GM20431 (cell line): ENCODE measurements around the gene CPO.

ENCODE experiments used
- in situ Hi-C: fragments of 300-500 bp; cut with MseI, MboI; formaldehyde crosslinking; loops from one replicate; pipeline ENCODE4 v1.15.0; 2020; ENCODE audit warnings: low sequenced_read_pairs; ENCODE audit not compliant: unreplicated experiment

CPO gene

GRCh38 chr2:206970589-206971360, 31.5 kb downstream of the CPO start:
- in situ Hi-C loops = no loop called here

DNA sequence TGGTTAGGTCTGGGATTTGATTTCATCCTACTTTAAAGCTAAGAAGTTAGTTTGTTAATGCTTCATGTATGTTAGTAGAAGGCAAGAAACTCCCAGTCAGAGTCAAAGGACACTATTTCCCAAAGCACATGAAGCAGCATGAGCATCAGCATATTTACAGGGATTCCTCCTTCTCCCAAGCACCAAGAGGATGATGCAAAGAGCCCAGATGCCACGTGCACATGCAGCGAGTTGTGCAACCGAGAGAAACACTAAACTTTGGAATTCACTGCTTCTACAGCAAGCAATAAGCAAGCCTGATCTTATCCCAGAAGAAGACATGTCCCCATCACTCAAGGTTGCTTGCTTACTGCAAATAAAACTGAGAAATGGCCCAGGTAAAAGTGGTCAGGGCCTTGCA, 32.5 kb downstream of the CPO start:
- in situ Hi-C loops = no loop called here

GRCh38 chr2:206974551-206974950, 35.2 kb downstream of the CPO start:
- in situ Hi-C loops = no loop called here

DNA sequence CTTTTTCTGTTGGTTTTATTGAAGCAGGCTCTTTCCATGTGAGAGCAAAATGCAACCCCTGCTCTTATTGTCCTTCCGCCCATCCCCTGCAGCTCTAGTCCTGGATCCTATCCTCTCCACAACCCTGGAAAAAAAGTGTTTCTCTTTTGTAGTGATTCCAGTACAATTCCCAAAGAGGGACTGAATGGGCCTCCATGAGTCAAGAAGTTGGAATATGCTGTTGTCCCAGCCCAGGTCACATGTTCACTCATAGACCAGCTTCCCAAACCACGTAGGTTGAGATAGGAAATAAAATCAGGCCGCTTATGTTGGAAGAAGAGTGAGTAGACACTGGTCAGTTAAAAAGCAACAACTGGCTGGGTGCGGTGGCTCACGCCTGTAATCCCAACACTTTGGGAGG, 39.4 kb downstream of the CPO start:
- in situ Hi-C loops = no loop called here

- in situ Hi-C loops = no loop called here
Measured at GRCh38 chr2:206979365-206979764, 40.0 kb downstream of the CPO start.

GRCh38 chr2:206979922-206980321, 40.6 kb downstream of the CPO start:
- in situ Hi-C loops = no loop called here

GRCh38 chr2:206980413-206980812, 41.1 kb downstream of the CPO start:
- in situ Hi-C loops = no loop called here

DNA sequence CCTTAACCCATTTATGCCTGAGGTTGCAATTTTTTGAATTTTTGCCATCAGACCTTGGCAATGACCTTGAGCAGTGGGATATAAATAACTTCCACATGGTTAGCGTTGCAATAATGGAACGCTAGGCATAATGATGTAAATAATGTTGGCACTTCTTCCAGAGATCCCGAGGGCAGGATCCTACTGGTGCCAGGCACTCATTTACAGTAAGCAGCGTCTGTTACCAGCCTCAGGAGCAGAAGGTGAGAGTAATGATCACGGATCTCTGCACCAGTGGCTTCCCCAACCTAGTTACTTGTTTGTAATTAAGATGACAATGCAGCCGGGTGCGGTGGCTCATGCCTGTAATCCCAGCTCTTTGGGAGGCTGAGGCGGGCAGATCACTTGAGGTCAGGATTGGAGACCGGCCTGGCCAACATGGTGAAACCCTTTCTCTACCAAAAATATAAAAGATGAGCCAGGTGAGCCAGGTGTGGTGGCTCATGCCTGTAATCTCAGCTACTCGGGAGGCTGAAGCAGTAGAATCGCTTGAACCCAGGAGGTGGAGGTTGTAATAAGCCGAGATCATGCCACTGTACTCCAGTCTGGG, 41.9 kb downstream of the CPO start:
- in situ Hi-C loops = no loop called here

DNA sequence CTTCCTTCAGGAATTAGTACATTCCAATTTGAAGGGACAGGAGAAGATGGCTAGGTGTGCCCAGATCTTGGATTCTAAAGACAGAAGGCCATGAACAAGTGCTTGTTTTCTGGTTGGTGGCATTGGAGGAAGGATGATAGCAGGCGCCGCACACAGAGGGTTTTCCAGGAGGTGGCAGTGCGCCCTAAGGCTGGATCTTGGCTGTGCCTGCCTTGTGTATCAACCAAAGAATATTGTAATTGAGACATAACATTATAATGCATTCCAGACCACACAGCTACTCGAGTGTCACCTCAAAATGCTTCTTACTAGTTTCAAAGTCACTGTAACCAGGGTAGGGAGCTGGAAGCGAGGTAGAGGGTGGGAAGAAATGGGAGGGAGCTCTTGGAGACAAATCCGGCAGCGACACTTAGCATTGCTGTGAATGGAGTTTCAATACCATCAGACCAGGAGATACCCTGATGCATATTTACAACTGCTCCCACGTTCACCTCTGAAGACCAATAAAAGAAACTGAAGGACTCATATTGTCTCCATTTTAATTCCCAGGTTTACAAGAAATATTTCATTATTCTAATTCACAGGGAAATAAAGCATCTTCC, 42.5 kb downstream of the CPO start:
- in situ Hi-C loops = no loop called here

- in situ Hi-C loops = no loop called here
Measured at GRCh38 chr2:206982360-206982955, 43.1 kb downstream of the CPO start.

GRCh38 chr2:206983161-206983859, 44.0 kb downstream of the CPO start:
- in situ Hi-C loops = no loop called here

GRCh38 chr2:206984206-206984605, 44.9 kb downstream of the CPO start:
- in situ Hi-C loops = no loop called here

- in situ Hi-C loops = no loop called here
Measured at GRCh38 chr2:206986943-206987342, 47.6 kb downstream of the CPO start.

- in situ Hi-C loops = no loop called here
Measured at GRCh38 chr2:206987810-206988209, 48.5 kb downstream of the CPO start.

DNA sequence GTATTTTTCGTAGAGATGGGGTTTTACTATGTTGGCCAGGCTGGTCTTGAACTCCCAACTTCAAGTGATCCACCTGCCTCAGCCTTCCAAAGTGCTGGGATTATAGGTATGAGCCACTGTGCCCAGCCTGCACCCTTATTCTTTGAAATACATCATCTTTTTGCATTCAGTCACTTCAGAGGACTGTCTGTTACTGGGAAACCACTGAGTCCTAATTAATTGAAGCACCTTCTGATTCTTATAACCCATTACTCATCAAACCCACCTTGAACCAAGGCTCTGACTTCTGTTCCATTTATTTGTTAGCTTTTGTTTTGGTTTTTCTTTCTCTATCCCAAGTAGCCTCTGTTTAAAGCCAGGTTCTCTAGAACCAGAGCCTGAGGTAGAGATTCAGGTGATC, 49.6 kb downstream of the CPO start:
- in situ Hi-C loops = no loop called here

- in situ Hi-C loops = no loop called here
Measured at GRCh38 chr2:206989311-206989710, 50.0 kb downstream of the CPO start.

- in situ Hi-C loops = no loop called here
Measured at GRCh38 chr2:206990360-206990759, 51.0 kb downstream of the CPO start.

- in situ Hi-C loops = no loop called here
Measured at GRCh38 chr2:206991070-206991469, 51.8 kb downstream of the CPO start.

DNA sequence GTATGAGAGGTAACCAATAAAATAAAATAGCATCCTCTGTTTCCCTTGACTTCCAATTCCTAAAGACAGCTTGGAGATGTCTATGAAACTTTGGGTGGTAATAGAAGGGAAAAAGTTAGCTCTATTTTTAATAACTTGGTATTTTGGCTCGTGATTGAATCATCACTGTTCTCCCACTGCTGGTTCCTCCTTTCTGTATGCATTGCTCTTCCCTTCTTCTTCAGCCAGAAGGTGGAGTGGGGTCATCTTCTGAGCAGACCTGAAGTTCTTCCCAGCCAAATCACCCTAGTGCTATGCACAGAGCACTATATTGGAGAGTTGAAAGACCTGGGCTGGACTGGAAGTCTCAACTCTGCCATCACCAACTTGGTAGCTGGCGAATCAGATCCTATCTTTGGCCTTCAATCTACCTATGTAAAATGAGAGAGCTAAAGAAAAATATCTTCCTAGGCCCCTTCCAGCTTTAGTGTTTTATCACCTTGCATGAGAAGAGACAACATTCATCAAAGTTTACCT, 54.1 kb downstream of the CPO start:
- in situ Hi-C loops = no loop called here

GRCh38 chr2:206993964-206994363, 54.6 kb downstream of the CPO start:
- in situ Hi-C loops = no loop called here
